ENCODE results near the gene PRR15L. TPM values are rescaled to one million over a fixed set of nuclear protein-coding genes. Genes with fewer than 3 reads are reported as not detected.
"Not testable (repeated sequence)": the region's sequence is repeated elsewhere in the genome, so short reads cannot be mapped to it uniquely, and the experiment has no call there.

Gene PRR15L
- total RNA-seq (under 1 TPM in 1 of 2 donors, not detected in 1; 0.17 TPM), polyA plus RNA-seq (ENCODE audit: insufficient read length in 2 of 2) (under 1 TPM in 1 of 2 donors, not detected in 1; 0.27 TPM)
- long read RNA-seq, donor 1, partial matches to known transcripts, result 108 of 124 reads
- long read RNA-seq, donor 1, other reads (novel, unspliced or antisense), result 16 of 124 reads
- long read RNA-seq, donor 2, result 0 reads
- long read RNA-seq, donor 3, result 0 reads
- long read RNA-seq, donor 4, transcript PRR15L-201 (2 exons, 1,519 nt), result major isoform, 18 of 27 reads
- long read RNA-seq, donor 4, partial matches to known transcripts, result 9 of 27 reads
- long read RNA-seq, donor 4, other reads (novel, unspliced or antisense), result 0 of 27 reads

DNA sequence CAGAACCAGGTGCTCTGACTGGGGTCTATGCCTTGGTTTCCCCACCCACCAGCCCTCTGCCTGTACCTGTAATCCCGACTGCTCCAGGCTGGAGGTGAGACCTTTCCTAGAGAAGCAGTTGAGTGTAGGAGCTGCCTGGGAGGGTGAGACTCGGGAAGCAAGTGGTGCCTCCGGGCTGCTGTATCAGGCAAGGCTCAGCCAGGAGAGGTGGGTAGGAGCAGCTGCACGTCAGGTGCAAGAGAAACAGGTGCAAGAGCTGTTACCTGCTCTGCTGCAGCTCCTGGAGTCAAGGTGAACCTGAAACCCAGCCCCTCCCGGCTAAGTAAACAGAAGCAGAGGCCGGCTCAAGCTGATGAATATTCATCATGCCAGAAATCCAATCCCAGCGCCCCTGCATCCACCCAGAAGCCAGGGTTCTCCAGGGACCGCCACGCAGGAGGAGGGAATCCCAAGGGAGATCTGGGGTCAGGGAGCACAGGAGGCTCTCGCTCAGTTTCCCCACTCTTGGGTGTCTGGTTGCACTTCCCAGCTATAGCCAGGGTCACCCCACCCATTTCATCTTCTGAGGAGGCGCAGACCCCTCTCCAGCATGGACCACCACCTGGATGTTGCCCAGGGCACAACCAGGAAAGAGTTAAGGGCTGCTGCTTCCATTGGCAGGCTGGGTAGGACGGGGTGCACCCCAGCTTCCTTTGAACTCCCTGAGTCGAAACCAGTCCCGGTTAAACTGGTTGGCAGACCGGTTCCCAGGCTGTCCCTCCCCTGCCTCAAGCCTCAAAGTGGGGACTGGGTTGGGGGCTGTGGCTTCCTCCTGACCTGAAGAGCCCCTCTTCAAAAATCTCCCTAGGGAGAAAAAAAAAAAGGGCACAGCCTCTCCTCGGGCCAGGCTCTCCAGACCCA lies at the start of gene PRR15L:
TSS of gene PRR15L (minus strand) at position 293 of the 900 bp plus-strand sequence. CDS start 4,649 bp downstream, outside the sequence.
- Histone ChIP-seq H3K27me3 (ENCODE audit: control insufficient read depth, insufficient read depth, low read length) (no peaks in the 10 kb centered on the region), H3K4me3 (ENCODE audit: low read depth, low read length) (no peak within 1 kb of the TSS), H3K9me3 (ENCODE audit: control insufficient read depth, insufficient read depth, low read length) (no peaks in the 10 kb centered on the region), H3K36me3 (ENCODE audit: control insufficient read depth, insufficient read depth, low read length) (peaks cover 1% of the 10 kb centered on the region), H3K27ac (ENCODE audit: low read depth, low read length) (no peak within 1 kb of the TSS), H3K4me1 (ENCODE audit: control insufficient read depth, insufficient read depth, low read length) (peaks cover 10% of the 10 kb centered on the region)
- DNase-seq (ENCODE audit: low read depth in 4 of 6, low spot score in 6 of 6), result no peak
- WGBS (ENCODE audit: insufficient coverage), result 37% methylated on average over 10 of the region's 16 CpGs

DNA sequence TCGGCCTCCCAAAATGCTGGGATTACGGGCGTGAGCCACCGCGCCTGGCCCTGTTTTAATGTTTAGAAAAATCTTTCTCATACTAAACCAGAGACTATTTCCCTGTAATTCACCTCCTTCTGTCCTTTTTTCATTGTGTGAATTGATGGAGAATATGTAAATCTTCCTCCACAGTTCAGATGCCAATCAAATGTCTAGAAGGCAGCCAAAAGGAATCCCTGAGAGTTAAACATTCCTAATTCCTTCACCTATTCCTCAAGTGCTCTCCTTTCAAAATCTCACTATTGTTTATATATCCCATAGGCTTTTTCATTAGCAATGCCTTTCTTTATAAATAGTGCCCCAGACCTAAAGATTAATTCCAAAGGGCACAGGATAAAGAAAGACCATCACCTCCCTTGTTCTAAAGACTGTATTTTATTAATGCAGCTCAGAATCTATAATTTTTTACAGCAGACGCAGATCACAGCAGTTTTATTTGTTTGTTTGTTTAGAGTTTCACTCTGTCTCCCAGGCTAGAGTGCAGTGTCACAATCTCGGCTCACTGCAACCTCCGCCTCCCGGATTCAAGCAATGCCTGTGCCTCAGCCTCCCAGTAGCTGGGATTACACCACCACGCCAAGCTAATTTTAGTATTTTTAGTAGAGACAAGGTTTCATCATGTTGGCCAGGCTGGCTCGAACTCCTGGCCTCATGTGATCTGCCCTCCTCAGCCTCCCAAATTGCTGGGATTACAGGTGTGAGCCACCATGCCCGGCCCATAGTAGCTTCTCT lies 49.4 kb upstream of the PRR15L start:
- 93% methylated on average over 3 of the region's 12 CpGs for WGBS (ENCODE audit: insufficient coverage)
- DNase-seq (ENCODE audit: low read depth in 4 of 6, low spot score in 6 of 6), result no peak
- Histone ChIP-seq H3K9me3 (ENCODE audit: control insufficient read depth, insufficient read depth, low read length) (no peaks in the 10 kb centered on the region), H3K27me3 (ENCODE audit: control insufficient read depth, insufficient read depth, low read length) (no peaks in the 10 kb centered on the region), H3K36me3 (ENCODE audit: control insufficient read depth, insufficient read depth, low read length) (no peaks in the 10 kb centered on the region), H3K4me3 (ENCODE audit: low read depth, low read length) (no peak overlapping the region), H3K4me1 (ENCODE audit: control insufficient read depth, insufficient read depth, low read length) (peaks cover 43% of the 10 kb centered on the region), H3K27ac (ENCODE audit: low read depth, low read length) (no peak overlapping the region)

- Histone ChIP-seq H3K4me3 (ENCODE audit: low read depth, low read length) (no peak overlapping the region), H3K27ac (ENCODE audit: low read depth, low read length) (peak overlapping the region; percentile 7), H3K9me3 (ENCODE audit: control insufficient read depth, insufficient read depth, low read length) (no peaks in the 10 kb centered on the region), H3K27me3 (ENCODE audit: control insufficient read depth, insufficient read depth, low read length) (no peaks in the 10 kb centered on the region), H3K36me3 (ENCODE audit: control insufficient read depth, insufficient read depth, low read length) (no peaks in the 10 kb centered on the region), H3K4me1 (ENCODE audit: control insufficient read depth, insufficient read depth, low read length) (peaks cover 43% of the 10 kb centered on the region)
- WGBS (ENCODE audit: insufficient coverage), result 37% methylated on average over 2 of the region's 3 CpGs
- DNase-seq (ENCODE audit: low read depth in 4 of 6, low spot score in 6 of 6), result no peak
Observed at GRCh38 chr17:48004983-48005382, 47.3 kb upstream of the PRR15L start.

- no peaks in the 10 kb centered on the region for H3K27me3 ChIP-seq (ENCODE audit: control insufficient read depth, insufficient read depth, low read length)
- H3K4me1 ChIP-seq (ENCODE audit: control insufficient read depth, insufficient read depth, low read length), result peaks cover 48% of the 10 kb centered on the region
- WGBS (ENCODE audit: insufficient coverage), result 9% methylated on average over 17 of the region's 17 CpGs
- DNase-seq (ENCODE audit: low read depth in 4 of 6, low spot score in 6 of 6), result peak in 2 of 6 donors; percentile 95
- H3K36me3 ChIP-seq (ENCODE audit: control insufficient read depth, insufficient read depth, low read length), result no peaks in the 10 kb centered on the region
- H3K27ac ChIP-seq (ENCODE audit: low read depth, low read length), result peak overlapping the region; percentile 87
- no peak overlapping the region for H3K4me3 ChIP-seq (ENCODE audit: low read depth, low read length)
- no peaks in the 10 kb centered on the region for H3K9me3 ChIP-seq (ENCODE audit: control insufficient read depth, insufficient read depth, low read length)
Observed at GRCh38 chr17:48003417-48004151, 45.9 kb upstream of the PRR15L start.

DNA sequence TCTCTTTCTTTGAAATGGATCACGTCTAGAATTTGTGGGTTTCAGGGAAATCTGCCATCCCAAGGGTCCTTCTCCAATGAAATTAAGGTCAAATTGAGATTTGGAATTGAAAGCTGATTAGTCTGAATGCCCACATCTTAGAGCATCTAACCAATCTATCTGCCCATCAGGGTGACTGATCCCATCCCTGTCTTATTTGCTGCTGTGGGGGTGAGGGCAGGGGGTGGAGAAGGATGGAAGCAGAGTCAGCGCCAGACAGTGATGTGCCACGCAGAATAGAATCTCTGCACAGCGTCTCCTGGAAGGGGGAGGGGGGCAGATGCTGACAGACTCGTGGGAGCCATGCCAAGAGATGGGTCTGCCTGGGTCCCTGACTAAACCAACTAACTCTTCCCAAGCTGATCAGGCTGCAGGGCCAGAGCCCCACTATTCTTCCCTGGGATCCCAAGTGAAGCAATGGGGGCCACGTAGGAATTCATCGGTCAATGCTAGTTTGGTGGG lies 45.3 kb upstream of the PRR15L start:
- DNase-seq (ENCODE audit: low read depth in 4 of 6, low spot score in 6 of 6), result no peak
- H3K27ac ChIP-seq (ENCODE audit: low read depth, low read length), result peak overlapping the region; percentile 87
- peaks cover 49% of the 10 kb centered on the region for H3K4me1 ChIP-seq (ENCODE audit: control insufficient read depth, insufficient read depth, low read length)
- H3K36me3 ChIP-seq (ENCODE audit: control insufficient read depth, insufficient read depth, low read length), result no peaks in the 10 kb centered on the region
- H3K9me3 ChIP-seq (ENCODE audit: control insufficient read depth, insufficient read depth, low read length), result no peaks in the 10 kb centered on the region
- 10% methylated on average over 6 of the region's 7 CpGs for WGBS (ENCODE audit: insufficient coverage)
- no peak overlapping the region for H3K4me3 ChIP-seq (ENCODE audit: low read depth, low read length)
- H3K27me3 ChIP-seq (ENCODE audit: control insufficient read depth, insufficient read depth, low read length), result no peaks in the 10 kb centered on the region

DNA sequence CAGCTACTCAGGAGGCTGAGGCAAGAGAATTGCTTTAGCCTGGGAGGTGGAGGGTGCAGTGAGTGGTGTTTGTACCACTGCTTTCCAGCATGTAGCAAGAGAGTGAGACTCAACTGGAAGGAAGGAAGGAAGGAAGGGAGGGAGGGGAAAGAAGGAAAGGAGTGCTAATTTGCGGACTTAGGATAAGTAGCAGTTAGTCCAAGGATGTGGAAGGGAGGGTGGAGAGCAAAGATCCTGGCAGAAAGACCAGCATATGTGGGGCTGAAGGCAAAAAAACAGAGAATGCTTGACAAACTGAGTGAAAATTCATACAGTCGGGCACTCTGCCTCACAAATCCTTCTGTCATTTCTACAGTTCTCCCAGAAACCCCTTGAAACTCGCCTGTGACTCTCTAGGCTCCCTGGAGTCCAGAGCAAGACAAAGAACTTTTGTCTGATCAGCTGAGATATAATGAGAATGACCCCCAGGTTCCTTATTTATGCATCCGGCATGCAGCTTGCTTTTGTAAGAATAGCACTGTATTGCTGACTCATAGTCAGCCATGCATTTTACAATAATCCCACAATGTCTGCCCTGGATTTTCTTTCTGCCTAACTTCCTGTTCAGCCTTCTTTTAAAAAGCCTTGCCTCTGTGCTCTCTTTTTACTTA lies 44.7 kb upstream of the PRR15L start:
- Histone ChIP-seq H3K4me1 (ENCODE audit: control insufficient read depth, insufficient read depth, low read length) (peaks cover 55% of the 10 kb centered on the region), H3K36me3 (ENCODE audit: control insufficient read depth, insufficient read depth, low read length) (no peaks in the 10 kb centered on the region), H3K9me3 (ENCODE audit: control insufficient read depth, insufficient read depth, low read length) (no peaks in the 10 kb centered on the region), H3K27ac (ENCODE audit: low read depth, low read length) (peak overlapping the region; percentile 87), H3K27me3 (ENCODE audit: control insufficient read depth, insufficient read depth, low read length) (no peaks in the 10 kb centered on the region), H3K4me3 (ENCODE audit: low read depth, low read length) (no peak overlapping the region)
- WGBS (ENCODE audit: insufficient coverage), result 27% methylated on average over 2 of the region's 4 CpGs
- DNase-seq (ENCODE audit: low read depth in 4 of 6, low spot score in 6 of 6), result peak in 2 of 6 donors; percentile 79 to 91

DNA sequence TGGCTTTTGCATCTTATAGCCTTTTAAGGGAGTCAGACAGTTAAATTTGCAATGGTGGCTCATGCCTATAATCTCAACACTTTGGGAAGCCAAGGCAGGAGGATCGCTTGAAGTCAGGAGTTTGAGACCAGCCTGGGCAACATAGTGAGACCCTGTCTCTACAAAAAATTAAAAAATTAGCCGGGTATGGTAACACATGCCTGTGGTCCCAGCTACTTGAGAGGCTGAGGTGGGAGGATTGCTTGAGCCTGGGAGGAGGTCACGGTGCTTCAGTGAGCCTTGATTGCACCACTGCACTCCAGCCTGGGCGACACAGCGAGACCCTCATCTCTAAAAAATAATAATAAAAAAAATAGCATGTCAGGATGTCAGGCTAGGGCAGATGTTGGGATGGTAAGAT lies 44.0 kb upstream of the PRR15L start:
- H3K9me3 ChIP-seq (ENCODE audit: control insufficient read depth, insufficient read depth, low read length); H3K4me3 ChIP-seq (ENCODE audit: low read depth, low read length); DNase-seq (ENCODE audit: low read depth in 4 of 6, low spot score in 6 of 6); H3K27me3 ChIP-seq (ENCODE audit: control insufficient read depth, insufficient read depth, low read length); H3K36me3 ChIP-seq (ENCODE audit: control insufficient read depth, insufficient read depth, low read length): not testable (repeated sequence)
- Histone ChIP-seq H3K4me1 (ENCODE audit: control insufficient read depth, insufficient read depth, low read length) (peaks cover 56% of the 10 kb centered on the region), H3K27ac (ENCODE audit: low read depth, low read length) (peak overlapping the region; percentile 87)
- 80% methylated on average over 1 of the region's 5 CpGs for WGBS (ENCODE audit: insufficient coverage)

GRCh38 chr17:48001197-48001596 lies 43.5 kb upstream of the PRR15L start:
- Histone ChIP-seq H3K36me3 (ENCODE audit: control insufficient read depth, insufficient read depth, low read length) (no peaks in the 10 kb centered on the region), H3K9me3 (ENCODE audit: control insufficient read depth, insufficient read depth, low read length) (no peaks in the 10 kb centered on the region), H3K4me1 (ENCODE audit: control insufficient read depth, insufficient read depth, low read length) (peaks cover 60% of the 10 kb centered on the region), H3K4me3 (ENCODE audit: low read depth, low read length) (no peak overlapping the region), H3K27me3 (ENCODE audit: control insufficient read depth, insufficient read depth, low read length) (no peaks in the 10 kb centered on the region), H3K27ac (ENCODE audit: low read depth, low read length) (no peak overlapping the region)
- WGBS (ENCODE audit: insufficient coverage), result no CpG with 5 or more reads among the region's 1 CpG
- DNase-seq (ENCODE audit: low read depth in 4 of 6, low spot score in 6 of 6), result no peak

Measured in spinal cord (tissue), 10 donors.